Kidney (tissue), 14 donors: ENCODE measurements around the gene GRID1. TPM values are rescaled to one million over a fixed set of nuclear protein-coding genes. Genes with fewer than 3 reads are reported as not detected.

Experiments
- DNase-seq, 5 donors: peaks; one replicate each; pipeline ENCODE4 v3.0.0-alpha.2; 2013 to 2020
- FAIRE-seq: peaks from 2 replicates; lab custom pipeline; 2012; peaks lifted over from hg19 to GRCh38; lab: Jason Lieb, UNC
- H3K27ac ChIP-seq, 2 donors: one replicate each; pipeline ENCODE4 v1.7.0; 2013; ENCODE audit warnings: low read depth in 2 of 2, low read length in 2 of 2, inconsistent platforms in 1 of 2
- H3K27me3 ChIP-seq: one replicate; pipeline ENCODE4 v1.7.1; 2013; ENCODE audit warnings: low read length, inconsistent platforms; ENCODE audit not compliant: control insufficient read depth, insufficient read depth
- H3K36me3 ChIP-seq, 3 donors: one replicate each; pipeline versions ENCODE4 v1.7.0 to v1.7.1; 2013; ENCODE audit warnings: low read length in 3 of 3, control low read depth in 1 of 3, inconsistent platforms in 1 of 3; ENCODE audit not compliant: insufficient read depth in 3 of 3, control insufficient read depth in 2 of 3
- H3K4me1 ChIP-seq, 3 donors: one replicate each; pipeline versions ENCODE4 v1.7.0 to v1.7.1; 2013; ENCODE audit warnings: low read length in 3 of 3, inconsistent platforms in 1 of 3, low read depth in 1 of 3; ENCODE audit not compliant: control insufficient read depth in 2 of 3, insufficient read depth in 2 of 3
- H3K4me3 ChIP-seq, 3 donors: one replicate each; pipeline versions ENCODE4 v1.7.0 to v1.8.1; 2013; ENCODE audit warnings: low read length in 3 of 3, control low read depth in 1 of 3, inconsistent platforms in 1 of 3
- H3K9ac ChIP-seq, 3 donors: one replicate each; pipeline versions ENCODE4 v1.7.0 to v1.7.1; 2013; ENCODE audit warnings: low read length in 3 of 3, control low read depth in 1 of 3, inconsistent platforms in 1 of 3
- H3K9me3 ChIP-seq, 3 donors: one replicate each; pipeline versions ENCODE4 v1.7.0 to v1.7.1; 2013; ENCODE audit warnings: low read length in 3 of 3, control low read depth in 1 of 3, inconsistent platforms in 1 of 3; ENCODE audit not compliant: control insufficient read depth in 2 of 3, insufficient read depth in 1 of 3
- CTCF ChIP-seq: IDR thresholded peaks from 3 replicates; pipeline ENCODE4 v1.5.1; 2012; ENCODE audit warnings: mild to moderate bottlenecking, moderate library complexity, borderline replicate concordance; ENCODE audit not compliant: insufficient read depth; ENCODE audit errors: extremely low read depth
- intact Hi-C: fragments of 100-400 bp; cut with DNase I; formaldehyde crosslinking; loops from one replicate; pipeline ENCODE4 v1.11.1; 2022
- polyA plus RNA-seq: library from polyadenylated mRNA; stranded (reverse); fragments of 350-450 nt; fragmentation: Illumina TruSeq; extraction: RNeasy Lipid Tissue Mini Kit (QIAGEN cat#74804); gene quantifications from one replicate; pipeline ENCODE4 v1.2.3, GENCODE V29; 2014; ENCODE audit warnings: low read depth, low replicate concordance; ENCODE audit not compliant: insufficient read depth
- total RNA-seq: library from RNA; stranded (reverse); fragmentation: NEBNext Ultra II Directional; extraction: Animal tissue kit (Norgen Biotek cat#: 25700); gene quantifications from one replicate; pipeline ENCODE4 v1.2.1, GENCODE V29; 2021
- donor health status: control.
- donor health status: control.
- donor health status: control.
- donor health status: control.
- donor health status: control.
- donor health status: DM: yes; HTN: yes; CAD: no.
- donor health status: Normal renal cell carcinoma (clear cell type).

The GRID1 gene
- total and polyA plus RNA-seq, 2 donors from 2014 or later: 0.37 to 1.4 TPM

GRCh38 chr10:86025509-86025908 lies 341.1 kb downstream of the GRID1 start:
- DNase-seq: no peak
- Histone ChIP-seq H3K27ac (no peak overlapping the region), H3K9ac (no peak overlapping the region), H3K4me1 (no peaks in the 10 kb centered on the region), H3K4me3 (no peak overlapping the region), H3K27me3 (no peaks in the 10 kb centered on the region), H3K36me3 (no peaks in the 10 kb centered on the region), H3K9me3 (no peaks in the 10 kb centered on the region)
- TF ChIP-seq CTCF: no peak
- intact Hi-C loops: no loop called here
- no peak for FAIRE-seq

GRCh38 chr10:86024281-86025041 lies 342.1 kb downstream of the GRID1 start:
- FAIRE-seq: no peak
- TF ChIP-seq CTCF: no peak
- H3K36me3 ChIP-seq: no peaks in the 10 kb centered on the region
- no peaks in the 10 kb centered on the region for H3K4me1 ChIP-seq
- intact Hi-C loops: no loop called here
- H3K9ac ChIP-seq: no peak overlapping the region
- H3K9me3 ChIP-seq: no peaks in the 10 kb centered on the region
- H3K27ac ChIP-seq: no peak overlapping the region
- no peaks in the 10 kb centered on the region for H3K27me3 ChIP-seq
- no peak for DNase-seq
- H3K4me3 ChIP-seq: no peak overlapping the region

GRCh38 chr10:86023931-86024280 lies 342.7 kb downstream of the GRID1 start:
- no peak for TF ChIP-seq CTCF
- no peak overlapping the region for H3K4me3 ChIP-seq
- H3K9ac ChIP-seq: no peak overlapping the region
- no peak for FAIRE-seq
- no peak overlapping the region for H3K27ac ChIP-seq
- H3K27me3 ChIP-seq: no peaks in the 10 kb centered on the region
- H3K4me1 ChIP-seq: no peaks in the 10 kb centered on the region
- no peaks in the 10 kb centered on the region for H3K9me3 ChIP-seq
- DNase-seq: no peak
- H3K36me3 ChIP-seq: no peaks in the 10 kb centered on the region
- intact Hi-C loops: no loop called here
